K562 (cell line): ENCODE measurements around the gene AOC3. TPM values are rescaled to one million over a fixed set of nuclear protein-coding genes. Genes with fewer than 3 reads are reported as not detected.

ENCODE experiments used
- ATAC-seq: fragments of 200-7000 bp; cut with Tn5 transposase; 3 replicates; pipeline ENCODE4 v1.9.1; 2020; ENCODE audit warnings: moderate library complexity
- BruUV-seq: library from RNA; stranded (reverse); fragments of 400-500 nt; replicated peaks from 2 replicates; lab custom pipeline; 2021; lab: Mats Ljungman, UMichigan
- CTCF ChIA-PET: fragments of 300-600 bp; formaldehyde crosslinking; extraction: SDS; loops from one replicate; lab custom pipeline; 2021; ENCODE audit warnings: low intra/inter-chr PET ratio; lab: Yijun Ruan, JAX
- POLR2A ChIA-PET: fragments of 300-600, 350-650 bp; sonication (Branson Sonifier 250); formaldehyde crosslinking; extraction: SDS; loops from one replicate; lab custom pipeline; 2021; ENCODE audit warnings: antibody characterized with exemption, inconsistent platforms; lab: Yijun Ruan, JAX
- DNase-seq, 4 experiments: peaks; one replicate each; pipeline versions ENCODE4 v3.0.0 to v3.0.0-alpha.2; 2011 to 2018; ENCODE audit warnings: low spot score in 3 of 4, mixed read lengths in 3 of 4; ENCODE audit errors: extremely low read depth in 1 of 4
- FAIRE-seq: peaks from 2 replicates; lab custom pipeline; 2011; peaks lifted over from hg19 to GRCh38; lab: Jason Lieb, UNC
- H2AFZ ChIP-seq: 2 replicates; pipeline ENCODE4 v1.6.0; 2011; ENCODE audit warnings: low read depth, low read length, control low read depth, inconsistent platforms
- H3K27ac ChIP-seq: fragments of 200-600 bp; 3 replicates; pipeline ENCODE4 v1.8.0; 2011; ENCODE audit warnings: low read depth, mild to moderate bottlenecking, control low read depth, inconsistent platforms, low read length, moderate library complexity, mixed read lengths; ENCODE audit errors: extremely low read depth
- H3K27me3 ChIP-seq, 2 experiments: fragments of 300-600 bp in 1 of 2; 2 replicates in 1 of 2; 3 replicates in 1 of 2; pipeline versions ENCODE4 v1.6.0 to v1.8.0; 2011; ENCODE audit warnings: inconsistent platforms in 2 of 2, low read length in 2 of 2, mild to moderate bottlenecking in 1 of 2, mixed read lengths in 1 of 2, moderate library complexity in 1 of 2; ENCODE audit not compliant: control insufficient read depth in 2 of 2, insufficient read depth in 2 of 2
- H3K36me3 ChIP-seq: fragments of 300-600 bp; 3 replicates; pipeline ENCODE4 v1.8.0; 2011; ENCODE audit warnings: mild to moderate bottlenecking, low read length, inconsistent platforms; ENCODE audit not compliant: control insufficient read depth, insufficient read depth
- H3K4me1 ChIP-seq, 2 experiments: fragments of 200-600 bp in 1 of 2; replicated peaks in 1 of 2; 2 replicates in 1 of 2; 3 replicates in 1 of 2; pipeline versions ENCODE4 v1.5.1 to v1.8.0; 2011; ENCODE audit warnings: inconsistent platforms in 2 of 2, low read length in 2 of 2, mild to moderate bottlenecking in 1 of 2, mixed read lengths in 1 of 2, moderate library complexity in 1 of 2; ENCODE audit not compliant: control insufficient read depth in 2 of 2, insufficient read depth in 2 of 2
- H3K4me2 ChIP-seq: 2 replicates; pipeline ENCODE4 v1.6.1; 2011; ENCODE audit warnings: low read length, control low read depth, inconsistent platforms, mixed read lengths; ENCODE audit not compliant: insufficient read depth
- H3K4me3 ChIP-seq: fragments of 200-600 bp; sonication (generic), shearing (Covaris generic); 2 replicates; pipeline ENCODE4 v1.5.1; 2016; ENCODE audit warnings: control low read depth, inconsistent platforms
- H3K79me2 ChIP-seq: fragments of 200-600 bp; 3 replicates; pipeline ENCODE4 v1.8.0; 2011; ENCODE audit warnings: low read length, inconsistent platforms; ENCODE audit not compliant: control insufficient read depth, insufficient read depth
- H3K9ac ChIP-seq, 2 experiments: 2 replicates each; pipeline versions ENCODE4 v1.6.0 to v1.6.1; 2011; ENCODE audit warnings: low read depth in 2 of 2, low read length in 2 of 2, control low read depth in 1 of 2, inconsistent platforms in 1 of 2, mild to moderate bottlenecking in 1 of 2, mixed read lengths in 1 of 2; ENCODE audit not compliant: insufficient read depth in 1 of 2
- H3K9me1 ChIP-seq: one replicate; pipeline ENCODE4 v1.6.0; 2011; ENCODE audit warnings: inconsistent platforms, mild to moderate bottlenecking, low read length, moderate library complexity; ENCODE audit not compliant: control insufficient read depth, insufficient read depth
- H3K9me3 ChIP-seq: replicated peaks from 2 replicates; pipeline ENCODE4 v1.5.1; 2011; ENCODE audit warnings: low read depth, low read length, inconsistent platforms; ENCODE audit not compliant: control insufficient read depth, insufficient read depth
- H4K20me1 ChIP-seq: replicated peaks from 2 replicates; pipeline ENCODE4 v1.6.1; 2011; ENCODE audit warnings: low read length, inconsistent platforms, mixed read lengths; ENCODE audit not compliant: control insufficient read depth, insufficient read depth
- POLR2A ChIP-seq: fragments of 450-650 bp; conservative IDR thresholded peaks from 2 replicates; pipeline ENCODE4 v1.6.1; 2016
- WGBS: fragments of 100-300 bp; shearing (Covaris generic); methylation state at CpG from one replicate; pipeline ENCODE4 v1.1.6; 2016; ENCODE audit warnings: low coverage, mixed read lengths; ENCODE audit not compliant: insufficient coverage; ENCODE audit errors: missing lambda C conversion rate; 5-methylcytosine and 5-hydroxymethylcytosine counted together
- in situ Hi-C: fragments of 300-500 bp; cut with MboI; formaldehyde crosslinking; loops from 4 replicates; pipeline ENCODE4 v1.15.0; 2018; ENCODE audit warnings: inconsistent platforms, mixed read lengths
- intact Hi-C: fragments of 100-400 bp; cut with micrococcal nuclease; formaldehyde crosslinking; loops from 2 replicates; pipeline ENCODE4 v1.14.2; 2022
- polyA plus RNA-seq, 8 experiments: library from polyadenylated mRNA; depleted of rRNA in 4 of 8; stranded (reverse) in 5 of 8; unstranded in 3 of 8; fragments of >200 nt; fragmentation: Nextera tagmentation in 2 of 8; fragmentation: Illumina TruSeq in 1 of 8; extraction: Ambion mirVana in 2 of 8; extraction: Trizol in 1 of 8; gene quantifications; 2 replicates each; pipeline versions ENCODE4 v1.2.1 to v1.2.3, GENCODE V29; 2011 to 2014; ENCODE audit warnings: inconsistent platforms in 1 of 8, missing spikeins in 1 of 8
- total RNA-seq, 7 experiments: library from RNA; depleted of rRNA in 6 of 7; stranded (reverse); fragments of >200 nt in 6 of 7; fragmentation: Illumina TruSeq in 2 of 7; extraction: Trizol in 2 of 7; gene quantifications; 2 replicates each; pipeline versions ENCODE4 v1.2.1 to v1.2.3, GENCODE V29; 2011 to 2021; ENCODE audit warnings: low replicate concordance in 1 of 7
- TF ChIP-seq, protein P1 (sequence below): sonication (generic); formaldehyde crosslinking; IDR thresholded peaks from 2 replicates; pipeline ENCODE4 v1.8.0; 2023; ENCODE audit warnings: missing genetic modification reagents, mild to moderate bottlenecking, borderline replicate concordance

The AOC3 gene
- total and polyA plus RNA-seq, 9 of the 15 experiments (the other 6 are each of a cell fraction or from before 2014, with no cell fraction given) = 0.09 to 0.42 (median 0.22) TPM; not detected in 3

DNA sequence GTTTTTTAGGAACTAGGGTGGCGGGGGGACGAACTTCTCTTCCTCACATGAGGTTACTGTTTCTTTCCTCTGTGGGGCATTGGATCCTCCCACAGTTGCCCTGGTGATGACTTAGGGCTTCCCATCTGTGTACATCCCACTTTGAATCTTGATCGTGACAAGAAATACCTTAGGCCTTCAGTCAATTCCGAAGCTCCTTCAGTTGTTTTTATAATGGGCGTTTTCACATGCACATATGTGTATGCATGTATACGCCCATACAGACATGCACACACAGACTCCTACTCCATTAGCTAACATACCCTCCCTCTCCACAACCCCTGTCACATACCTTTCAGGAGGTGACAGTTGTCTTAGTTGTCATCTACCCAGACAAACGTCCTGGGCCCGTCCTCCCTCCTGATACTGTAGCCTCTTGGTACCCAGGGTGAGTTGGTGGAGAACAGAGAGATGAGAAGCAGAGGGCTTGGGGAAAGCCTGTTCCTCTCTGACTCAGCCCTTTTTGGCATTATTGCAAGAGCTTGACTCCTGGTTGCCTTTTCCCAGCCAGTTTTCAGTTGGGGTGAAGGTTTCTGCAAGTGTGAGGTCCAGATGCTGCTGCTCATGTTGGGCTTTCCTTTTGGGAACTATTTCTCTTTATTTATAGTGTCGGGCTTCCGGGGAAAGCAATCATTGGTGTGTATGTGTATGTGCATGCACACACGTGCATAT is 8.9 kb upstream of the AOC3 start:
- BruUV-seq = no TSS peak

More for the DNA sequence above, 8.9 kb upstream of the AOC3 start:
- TF ChIP-seq, protein P1, sequence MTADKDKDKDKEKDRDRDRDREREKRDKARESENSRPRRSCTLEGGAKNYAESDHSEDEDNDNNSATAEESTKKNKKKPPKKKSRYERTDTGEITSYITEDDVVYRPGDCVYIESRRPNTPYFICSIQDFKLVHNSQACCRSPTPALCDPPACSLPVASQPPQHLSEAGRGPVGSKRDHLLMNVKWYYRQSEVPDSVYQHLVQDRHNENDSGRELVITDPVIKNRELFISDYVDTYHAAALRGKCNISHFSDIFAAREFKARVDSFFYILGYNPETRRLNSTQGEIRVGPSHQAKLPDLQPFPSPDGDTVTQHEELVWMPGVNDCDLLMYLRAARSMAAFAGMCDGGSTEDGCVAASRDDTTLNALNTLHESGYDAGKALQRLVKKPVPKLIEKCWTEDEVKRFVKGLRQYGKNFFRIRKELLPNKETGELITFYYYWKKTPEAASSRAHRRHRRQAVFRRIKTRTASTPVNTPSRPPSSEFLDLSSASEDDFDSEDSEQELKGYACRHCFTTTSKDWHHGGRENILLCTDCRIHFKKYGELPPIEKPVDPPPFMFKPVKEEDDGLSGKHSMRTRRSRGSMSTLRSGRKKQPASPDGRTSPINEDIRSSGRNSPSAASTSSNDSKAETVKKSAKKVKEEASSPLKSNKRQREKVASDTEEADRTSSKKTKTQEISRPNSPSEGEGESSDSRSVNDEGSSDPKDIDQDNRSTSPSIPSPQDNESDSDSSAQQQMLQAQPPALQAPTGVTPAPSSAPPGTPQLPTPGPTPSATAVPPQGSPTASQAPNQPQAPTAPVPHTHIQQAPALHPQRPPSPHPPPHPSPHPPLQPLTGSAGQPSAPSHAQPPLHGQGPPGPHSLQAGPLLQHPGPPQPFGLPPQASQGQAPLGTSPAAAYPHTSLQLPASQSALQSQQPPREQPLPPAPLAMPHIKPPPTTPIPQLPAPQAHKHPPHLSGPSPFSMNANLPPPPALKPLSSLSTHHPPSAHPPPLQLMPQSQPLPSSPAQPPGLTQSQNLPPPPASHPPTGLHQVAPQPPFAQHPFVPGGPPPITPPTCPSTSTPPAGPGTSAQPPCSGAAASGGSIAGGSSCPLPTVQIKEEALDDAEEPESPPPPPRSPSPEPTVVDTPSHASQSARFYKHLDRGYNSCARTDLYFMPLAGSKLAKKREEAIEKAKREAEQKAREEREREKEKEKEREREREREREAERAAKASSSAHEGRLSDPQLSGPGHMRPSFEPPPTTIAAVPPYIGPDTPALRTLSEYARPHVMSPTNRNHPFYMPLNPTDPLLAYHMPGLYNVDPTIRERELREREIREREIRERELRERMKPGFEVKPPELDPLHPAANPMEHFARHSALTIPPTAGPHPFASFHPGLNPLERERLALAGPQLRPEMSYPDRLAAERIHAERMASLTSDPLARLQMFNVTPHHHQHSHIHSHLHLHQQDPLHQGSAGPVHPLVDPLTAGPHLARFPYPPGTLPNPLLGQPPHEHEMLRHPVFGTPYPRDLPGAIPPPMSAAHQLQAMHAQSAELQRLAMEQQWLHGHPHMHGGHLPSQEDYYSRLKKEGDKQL = no peak
- TF ChIP-seq POLR2A = 0 out of 2 replicates have a peak, but pooled peaks have one; percentile 23
- Histone ChIP-seq H3K9me1 (no peaks in the 10 kb centered on the region), H3K9me3 (no peaks in the 10 kb centered on the region), H4K20me1 (0 out of 2 replicates have a peak, but pooled peaks cover 2% of the 10 kb centered on the region), H3K4me2 (no peak overlapping the region), H3K4me1 (peaks cover 0 to 6% of the 10 kb centered on the region in 2 experiments; a peak in 2 of 5 replicates), H3K36me3 (peaks cover 82% of the 10 kb centered on the region), H3K27ac (no peak overlapping the region), H3K79me2 (peaks cover 3% of the 10 kb centered on the region; the same call in 1 of the 3 replicates), H3K27me3 (no peaks in the 10 kb centered on the region), H2AFZ (no peak overlapping the region), H3K4me3 (no peak overlapping the region), H3K9ac (no peak overlapping the region)
- no peak for FAIRE-seq
- DNase-seq = no peak
- in situ Hi-C loops (loop anchor here (5.0 kb wide), 1 partner anchor 95 kb away; no protein-coding TSS in a partner anchor), intact Hi-C loops (loop anchor here (2.0 kb wide), 1 partner anchor 157 kb away; the partner anchor contains the start of gene RPL27)
- CTCF ChIA-PET = interaction anchor here (1.1 to 2.1 kb wide), 4 partner anchors 87 to 520 kb away, joined by 3 to 20 read pairs (median 10); partner anchors contain the start of genes PTGES3L, RPL27 and RUNDC1
- POLR2A ChIA-PET = interaction anchor here (1.1 to 1.6 kb wide), 2 partner anchors 9 to 137 kb away, joined by 3 to 10 read pairs; partner anchors contain the start of genes PSME3 and PTGES3L
- ATAC-seq = no peak
- 82% methylated on average over 11 of the region's 11 CpGs for WGBS
